Smooth muscle cell (in vitro differentiated cells): ENCODE data around the gene UNC13A. TPM values are rescaled to one million over a fixed set of nuclear protein-coding genes. Genes with fewer than 3 reads are reported as not detected.

Source experiments
- DNase-seq: peaks from one replicate; lab custom pipeline; 2025; ENCODE audit not compliant: unreplicated experiment; lab: John Stamatoyannopoulos, UW
- H2AFZ ChIP-seq: fragments of 200-600 bp; sonication (generic); 2 replicates; pipeline ENCODE4 v1.6.0; 2016; ENCODE audit warnings: antibody characterized with exemption, low read depth, mild to moderate bottlenecking
- H3F3A ChIP-seq: fragments of 200-600 bp; sonication (generic); 2 replicates; pipeline ENCODE4 v1.6.0; 2017; ENCODE audit warnings: antibody characterized with exemption, low read depth
- H3K27ac ChIP-seq: fragments of 200-600 bp; sonication (generic); 2 replicates; pipeline ENCODE4 v1.5.1; 2016; ENCODE audit warnings: low read depth, mild to moderate bottlenecking
- H3K27me3 ChIP-seq: fragments of 200-600 bp; sonication (generic); 2 replicates; pipeline ENCODE4 v1.6.1; 2016; ENCODE audit warnings: low read depth, mild to moderate bottlenecking
- H3K36me3 ChIP-seq: fragments of 200-600 bp; sonication (generic); 2 replicates; pipeline ENCODE4 v1.5.1; 2016; ENCODE audit warnings: low read depth
- H3K4me1 ChIP-seq: fragments of 200-600 bp; sonication (generic); 2 replicates; pipeline ENCODE4 v1.5.1; 2016; ENCODE audit warnings: low read depth
- H3K4me2 ChIP-seq: fragments of 200-600 bp; sonication (generic); 2 replicates; pipeline ENCODE4 v1.6.0; 2016; ENCODE audit warnings: mild to moderate bottlenecking
- H3K4me3 ChIP-seq: fragments of 200-600 bp; sonication (generic); 2 replicates; pipeline ENCODE4 v1.5.1; 2016; ENCODE audit warnings: mild to moderate bottlenecking
- H3K79me2 ChIP-seq: fragments of 200-600 bp; sonication (generic); 2 replicates; pipeline ENCODE4 v1.6.0; 2016; ENCODE audit warnings: low read depth, mild to moderate bottlenecking
- H3K9ac ChIP-seq: fragments of 200-600 bp; sonication (generic); 2 replicates; pipeline ENCODE4 v1.6.0; 2016; ENCODE audit warnings: low read depth
- H3K9me3 ChIP-seq: fragments of 200-600 bp; sonication (generic); replicated peaks from 2 replicates; pipeline ENCODE4 v1.5.1; 2016; ENCODE audit warnings: low read depth
- H4K20me1 ChIP-seq: fragments of 200-600 bp; sonication (generic); 2 replicates; pipeline ENCODE4 v1.6.0; 2016; ENCODE audit warnings: low read depth
- WGBS: methylation state at CpG from one replicate; pipeline ENCODE4 v1.1.7; 2016; ENCODE audit warnings: low lambda C conversion rate; 5-methylcytosine and 5-hydroxymethylcytosine counted together
- polyA plus RNA-seq: library from polyadenylated mRNA; unstranded; fragments of >200 nt; fragmentation: Nextera tagmentation; extraction: Ambion mirVana; gene quantifications from 2 replicates; pipeline ENCODE4 v1.2.1, GENCODE V29; 2016
- total RNA-seq: library from RNA; depleted of rRNA; stranded (reverse); fragments of >200 nt; gene quantifications from 2 replicates; pipeline ENCODE4 v1.2.3, GENCODE V29; 2014
- TF ChIP-seq, protein P1 (sequence below): fragments of 200-600 bp; sonication (generic); IDR thresholded peaks from 2 replicates; pipeline ENCODE4 v1.5.1; 2017; ENCODE audit warnings: borderline replicate concordance, mild to moderate bottlenecking, antibody characterized with exemption; ENCODE audit not compliant: insufficient read depth, poor library complexity, severe bottlenecking

UNC13A gene
- total and polyA plus RNA-seq, 2 experiments from 2014 or later = 0.21 to 2.1 TPM

DNA sequence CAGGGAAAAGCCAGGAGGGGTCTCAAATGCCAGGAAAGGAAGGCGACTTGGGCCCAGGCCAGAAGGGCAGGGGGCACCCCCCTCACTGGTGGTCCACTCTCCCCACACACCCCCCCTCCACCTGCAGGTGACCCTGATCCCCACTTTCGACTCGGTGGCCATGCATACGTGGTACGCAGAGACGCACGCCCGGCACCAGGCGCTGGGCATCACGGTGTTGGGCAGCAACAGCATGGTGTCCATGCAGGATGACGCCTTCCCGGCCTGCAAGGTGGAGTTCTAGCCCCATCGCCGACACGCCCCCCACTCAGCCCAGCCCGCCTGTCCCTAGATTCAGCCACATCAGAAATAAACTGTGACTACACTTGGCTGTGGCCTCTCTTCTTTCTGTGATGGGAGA is 46.0 kb upstream of the UNC13A start:
- Histone ChIP-seq H3K4me1 (no peaks in the 10 kb centered on the region), H3F3A (no peaks in the 10 kb centered on the region), H3K4me3 (no peak overlapping the region), H2AFZ (no peak overlapping the region), H3K79me2 (peaks cover 30% of the 10 kb centered on the region), H3K4me2 (no peak overlapping the region), H3K27me3 (no peaks in the 10 kb centered on the region), H3K27ac (no peak overlapping the region), H3K9ac (no peak overlapping the region), H4K20me1 (peaks cover 48% of the 10 kb centered on the region), H3K9me3 (no peaks in the 10 kb centered on the region), H3K36me3 (peaks cover 11% of the 10 kb centered on the region)
- DNase-seq = no peak
- TF ChIP-seq, protein P1, sequence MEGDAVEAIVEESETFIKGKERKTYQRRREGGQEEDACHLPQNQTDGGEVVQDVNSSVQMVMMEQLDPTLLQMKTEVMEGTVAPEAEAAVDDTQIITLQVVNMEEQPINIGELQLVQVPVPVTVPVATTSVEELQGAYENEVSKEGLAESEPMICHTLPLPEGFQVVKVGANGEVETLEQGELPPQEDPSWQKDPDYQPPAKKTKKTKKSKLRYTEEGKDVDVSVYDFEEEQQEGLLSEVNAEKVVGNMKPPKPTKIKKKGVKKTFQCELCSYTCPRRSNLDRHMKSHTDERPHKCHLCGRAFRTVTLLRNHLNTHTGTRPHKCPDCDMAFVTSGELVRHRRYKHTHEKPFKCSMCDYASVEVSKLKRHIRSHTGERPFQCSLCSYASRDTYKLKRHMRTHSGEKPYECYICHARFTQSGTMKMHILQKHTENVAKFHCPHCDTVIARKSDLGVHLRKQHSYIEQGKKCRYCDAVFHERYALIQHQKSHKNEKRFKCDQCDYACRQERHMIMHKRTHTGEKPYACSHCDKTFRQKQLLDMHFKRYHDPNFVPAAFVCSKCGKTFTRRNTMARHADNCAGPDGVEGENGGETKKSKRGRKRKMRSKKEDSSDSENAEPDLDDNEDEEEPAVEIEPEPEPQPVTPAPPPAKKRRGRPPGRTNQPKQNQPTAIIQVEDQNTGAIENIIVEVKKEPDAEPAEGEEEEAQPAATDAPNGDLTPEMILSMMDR = no peak
- WGBS = 95% methylated on average over 10 of the region's 16 CpGs

DNA sequence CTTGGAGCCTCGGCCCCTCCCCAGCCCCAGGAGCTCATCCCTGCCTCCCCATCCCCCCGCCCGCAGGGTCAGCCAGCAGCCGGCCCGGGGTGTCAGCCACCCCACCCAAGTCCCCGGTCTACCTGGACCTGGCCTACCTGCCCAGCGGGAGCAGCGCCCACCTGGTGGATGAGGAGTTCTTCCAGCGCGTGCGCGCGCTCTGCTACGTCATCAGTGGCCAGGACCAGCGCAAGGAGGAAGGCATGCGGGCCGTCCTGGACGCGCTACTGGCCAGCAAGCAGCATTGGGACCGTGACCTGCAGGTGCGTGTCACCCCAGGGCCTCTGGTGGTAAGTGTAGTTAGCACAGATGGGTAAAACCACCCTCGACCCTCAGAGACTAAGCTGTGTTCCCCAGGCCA is 45.0 kb upstream of the UNC13A start:
- Histone ChIP-seq H3K27ac (no peak overlapping the region), H4K20me1 (peaks cover 57% of the 10 kb centered on the region), H3K79me2 (peaks cover 36% of the 10 kb centered on the region)

DNA sequence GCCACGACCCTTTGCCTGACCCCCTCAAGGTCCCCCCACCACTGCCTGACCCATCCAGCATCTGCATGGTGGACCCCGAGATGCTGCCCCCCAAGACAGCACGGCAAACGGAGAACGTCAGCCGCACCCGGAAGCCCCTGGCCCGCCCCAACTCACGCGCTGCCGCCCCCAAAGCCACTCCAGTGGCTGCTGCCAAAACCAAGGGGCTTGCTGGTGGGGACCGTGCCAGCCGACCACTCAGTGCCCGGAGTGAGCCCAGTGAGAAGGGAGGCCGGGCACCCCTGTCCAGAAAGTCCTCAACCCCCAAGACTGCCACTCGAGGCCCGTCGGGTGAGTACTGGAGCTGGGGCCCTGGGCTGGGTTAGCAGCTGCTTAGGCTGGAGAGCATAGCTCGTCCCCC is 39.7 kb upstream of the UNC13A start:
- H3K27me3 ChIP-seq = no peaks in the 10 kb centered on the region
- no peak overlapping the region for H3K4me3 ChIP-seq
- no peaks in the 10 kb centered on the region for H3K9me3 ChIP-seq
- H3K27ac ChIP-seq = no peak overlapping the region
- no peaks in the 10 kb centered on the region for H3K4me1 ChIP-seq
- peaks cover 52% of the 10 kb centered on the region for H4K20me1 ChIP-seq
- 96% methylated on average over 19 of the region's 19 CpGs for WGBS
- peaks cover 11% of the 10 kb centered on the region for H3K36me3 ChIP-seq
- no peaks in the 10 kb centered on the region for H3F3A ChIP-seq
- H2AFZ ChIP-seq = no peak overlapping the region
- no peak overlapping the region for H3K4me2 ChIP-seq
- DNase-seq = no peak
- TF ChIP-seq, protein P1 = no peak
- H3K79me2 ChIP-seq = peaks cover 40% of the 10 kb centered on the region
- H3K9ac ChIP-seq = no peak overlapping the region

More for the DNA sequence above, 45.0 kb upstream of the UNC13A start:
- H3F3A ChIP-seq = no peaks in the 10 kb centered on the region
- no peak overlapping the region for H3K9ac ChIP-seq
- H3K4me3 ChIP-seq = no peak overlapping the region
- no peaks in the 10 kb centered on the region for H3K27me3 ChIP-seq
- H2AFZ ChIP-seq = no peak overlapping the region
- TF ChIP-seq, protein P1 = no peak
- H3K9me3 ChIP-seq = no peaks in the 10 kb centered on the region
- over 99% methylated on average over 21 of the region's 22 CpGs for WGBS
- peaks cover 11% of the 10 kb centered on the region for H3K36me3 ChIP-seq
- DNase-seq = no peak
- H3K4me2 ChIP-seq = no peak overlapping the region
- H3K4me1 ChIP-seq = no peaks in the 10 kb centered on the region
